Hepatocyte (in vitro differentiated cells): ENCODE results near the gene MBTPS1. TPM values are rescaled to one million over a fixed set of nuclear protein-coding genes. Genes with fewer than 3 reads are reported as not detected.

ENCODE experiments used
- DNase-seq: peaks from one replicate; pipeline ENCODE4 v3.0.0-alpha.2; 2016; ENCODE audit warnings: low spot score
- H2AFZ ChIP-seq: fragments of 200-600 bp; sonication (generic); 2 replicates; pipeline ENCODE4 v1.6.0; 2016; ENCODE audit warnings: antibody characterized with exemption, mild to moderate bottlenecking
- H3K27ac ChIP-seq: fragments of 200-600 bp; sonication (generic); 2 replicates; pipeline ENCODE4 v1.5.1; 2016; ENCODE audit warnings: mild to moderate bottlenecking
- H3K27me3 ChIP-seq: fragments of 200-600 bp; sonication (generic); 2 replicates; pipeline ENCODE4 v1.6.1; 2016
- H3K36me3 ChIP-seq: fragments of 200-600 bp; sonication (generic); replicated peaks from 2 replicates; pipeline ENCODE4 v1.5.1; 2016; ENCODE audit warnings: low read depth; ENCODE audit not compliant: insufficient read depth
- H3K4me1 ChIP-seq: fragments of 200-600 bp; sonication (generic); 2 replicates; pipeline ENCODE4 v1.5.1; 2016; ENCODE audit warnings: mild to moderate bottlenecking, moderate library complexity; ENCODE audit not compliant: insufficient read depth
- H3K4me2 ChIP-seq: fragments of 200-600 bp; sonication (generic); 2 replicates; pipeline ENCODE4 v1.6.0; 2016
- H3K4me3 ChIP-seq: fragments of 200-600 bp; sonication (generic); 2 replicates; pipeline ENCODE4 v1.5.1; 2016; ENCODE audit warnings: mild to moderate bottlenecking
- H3K79me2 ChIP-seq: fragments of 200-600 bp; sonication (generic); 2 replicates; pipeline ENCODE4 v1.6.0; 2017; ENCODE audit warnings: mild to moderate bottlenecking
- H3K9me2 ChIP-seq: fragments of 200-600 bp; sonication (generic); replicated peaks from 2 replicates; pipeline ENCODE4 v1.6.0; 2017; ENCODE audit warnings: mild to moderate bottlenecking; ENCODE audit not compliant: insufficient read depth
- H3K9me3 ChIP-seq: fragments of 200-600 bp; sonication (generic); 2 replicates; pipeline ENCODE4 v1.5.1; 2016; ENCODE audit warnings: low read depth, mild to moderate bottlenecking
- H4K20me1 ChIP-seq: fragments of 200-600 bp; sonication (generic); 2 replicates; pipeline ENCODE4 v1.6.0; 2016; ENCODE audit warnings: mild to moderate bottlenecking; ENCODE audit not compliant: insufficient read depth, poor library complexity, severe bottlenecking
- CTCF ChIP-seq: fragments of 200-600 bp; sonication (generic); IDR thresholded peaks from 2 replicates; pipeline ENCODE4 v1.5.1; 2016; ENCODE audit warnings: antibody characterized with exemption, mild to moderate bottlenecking; ENCODE audit not compliant: poor library complexity
- EZH2 ChIP-seq: fragments of 200-600 bp; sonication (generic); IDR thresholded peaks from 2 replicates; pipeline ENCODE4 v1.6.1; 2016; ENCODE audit warnings: antibody characterized with exemption, mild to moderate bottlenecking, borderline replicate concordance
- EZH2phosphoT487 ChIP-seq: fragments of 200-600 bp; sonication (generic); IDR thresholded peaks from one replicate; pipeline ENCODE4 v1.6.1; 2018; ENCODE audit warnings: antibody characterized with exemption, mild to moderate bottlenecking, low read depth, moderate library complexity; ENCODE audit not compliant: unreplicated experiment, severe bottlenecking
- WGBS: methylation state at CpG from one replicate; pipeline ENCODE4 v1.1.6; 2016; ENCODE audit warnings: low lambda C conversion rate; ENCODE audit errors: missing lambda C conversion rate; 5-methylcytosine and 5-hydroxymethylcytosine counted together
- polyA plus RNA-seq: library from polyadenylated mRNA; unstranded; fragments of >200 nt; fragmentation: Nextera tagmentation; extraction: Ambion mirVana; gene quantifications from 2 replicates; pipeline ENCODE4 v1.2.1, GENCODE V29; 2016
- total RNA-seq: library from RNA; depleted of rRNA; stranded (reverse); fragments of >200 nt; gene quantifications from 2 replicates; pipeline ENCODE4 v1.2.3, GENCODE V29; 2014

The MBTPS1 gene
- total and polyA plus RNA-seq, 2 experiments from 2014 or later: 65.9 to 76.8 TPM

DNA sequence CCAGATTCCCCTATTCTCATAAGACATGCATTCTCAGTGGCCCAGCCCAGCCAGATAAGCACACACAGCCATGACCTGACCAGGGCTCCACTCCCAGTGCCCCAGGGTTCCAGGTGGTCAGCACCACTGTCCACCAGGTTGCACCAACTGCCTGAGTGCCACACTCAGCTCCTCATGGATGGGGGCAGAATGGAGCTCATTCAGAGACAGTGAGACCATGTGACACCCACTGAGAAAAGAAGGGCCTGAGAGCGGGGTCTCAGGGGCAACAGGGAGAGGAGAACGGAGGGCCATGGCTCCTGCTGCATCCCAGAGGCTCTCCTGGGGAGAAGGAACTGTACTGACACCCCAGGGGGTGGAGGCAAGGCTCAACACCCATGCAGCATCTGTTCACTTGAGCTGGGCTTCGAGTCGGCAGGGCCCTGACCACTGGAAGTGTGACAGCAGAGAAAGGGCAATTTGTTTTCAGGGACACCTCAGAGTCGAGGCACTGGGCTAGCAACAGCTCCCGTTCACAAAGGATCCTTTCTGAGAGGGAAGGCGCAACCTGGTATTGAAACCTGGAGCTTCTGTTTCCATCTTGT lies 55.4 kb downstream of the MBTPS1 start:
- no peak overlapping the region for H2AFZ ChIP-seq
- H3K27ac ChIP-seq: no peak overlapping the region
- no peak overlapping the region for H3K4me2 ChIP-seq
- no peak for TF ChIP-seq EZH2
- TF ChIP-seq CTCF: no peak
- no peaks in the 10 kb centered on the region for H3K27me3 ChIP-seq
- DNase-seq: no peak
- no peaks in the 10 kb centered on the region for H3K4me1 ChIP-seq
- H3K79me2 ChIP-seq: no peaks in the 10 kb centered on the region
- 96% methylated on average over 7 of the region's 7 CpGs for whole genome bisulfite sequencing
- no peaks in the 10 kb centered on the region for H3K9me3 ChIP-seq
- H3K36me3 ChIP-seq: no peaks in the 10 kb centered on the region
- H3K4me3 ChIP-seq: no peak overlapping the region
- H3K9me2 ChIP-seq: no peaks in the 10 kb centered on the region
- H4K20me1 ChIP-seq: no peaks in the 10 kb centered on the region

- H3K4me3 ChIP-seq: no peak overlapping the region
- WGBS: 98% methylated on average over 28 of the region's 28 CpGs
- TF ChIP-seq EZH2phosphoT487 (no peak), CTCF (no peak), EZH2 (no peak)
- H3K27ac ChIP-seq: no peak overlapping the region
- H3K4me2 ChIP-seq: no peak overlapping the region
- H3K36me3 ChIP-seq: no peaks in the 10 kb centered on the region
- H2AFZ ChIP-seq: no peak overlapping the region
- DNase-seq: no peak
- H3K9me3 ChIP-seq: no peaks in the 10 kb centered on the region
- no peaks in the 10 kb centered on the region for H4K20me1 ChIP-seq
- H3K9me2 ChIP-seq: no peaks in the 10 kb centered on the region
- no peaks in the 10 kb centered on the region for H3K79me2 ChIP-seq
- H3K4me1 ChIP-seq: no peaks in the 10 kb centered on the region
- no peaks in the 10 kb centered on the region for H3K27me3 ChIP-seq
These were observed 56.5 kb downstream of the MBTPS1 start for GRCh38 chr16:84059946-84060901.

- no peak overlapping the region for H3K4me3 ChIP-seq
- H3K79me2 ChIP-seq: no peaks in the 10 kb centered on the region
- no peaks in the 10 kb centered on the region for H3K9me3 ChIP-seq
- TF ChIP-seq EZH2phosphoT487 (no peak), EZH2 (no peak), CTCF (no peak)
- H3K9me2 ChIP-seq: no peaks in the 10 kb centered on the region
- no peak overlapping the region for H3K4me2 ChIP-seq
- no peaks in the 10 kb centered on the region for H3K4me1 ChIP-seq
- H3K27me3 ChIP-seq: no peaks in the 10 kb centered on the region
- no peak overlapping the region for H2AFZ ChIP-seq
- H3K36me3 ChIP-seq: no peaks in the 10 kb centered on the region
- H3K27ac ChIP-seq: no peak overlapping the region
- no peak for DNase-seq
- 95% methylated on average over 11 of the region's 11 CpGs for WGBS
- H4K20me1 ChIP-seq: no peaks in the 10 kb centered on the region
These were observed 57.6 kb downstream of the MBTPS1 start for GRCh38 chr16:84059111-84059510.
